SU-DHL-6 (cell line): Measurements from ENCODE around the gene ATG16L1.

ENCODE experiments used
- EZH2phosphoT487 ChIP-seq: fragments of 200-600 bp; sonication (generic), shearing (Covaris generic); conservative IDR thresholded peaks from 2 replicates; pipeline ENCODE4 v1.6.1; 2018; ENCODE audit warnings: mild to moderate bottlenecking, antibody characterized with exemption, low read length, moderate library complexity, mixed read lengths
- TF ChIP-seq, protein P1 (sequence below): fragments of 200-600 bp; sonication (generic); IDR thresholded peaks from one replicate; pipeline ENCODE4 v1.5.1; 2017; ENCODE audit warnings: antibody characterized with exemption, mild to moderate bottlenecking, low read length, moderate library complexity; ENCODE audit not compliant: insufficient read depth, poor library complexity, severe bottlenecking

DNA sequence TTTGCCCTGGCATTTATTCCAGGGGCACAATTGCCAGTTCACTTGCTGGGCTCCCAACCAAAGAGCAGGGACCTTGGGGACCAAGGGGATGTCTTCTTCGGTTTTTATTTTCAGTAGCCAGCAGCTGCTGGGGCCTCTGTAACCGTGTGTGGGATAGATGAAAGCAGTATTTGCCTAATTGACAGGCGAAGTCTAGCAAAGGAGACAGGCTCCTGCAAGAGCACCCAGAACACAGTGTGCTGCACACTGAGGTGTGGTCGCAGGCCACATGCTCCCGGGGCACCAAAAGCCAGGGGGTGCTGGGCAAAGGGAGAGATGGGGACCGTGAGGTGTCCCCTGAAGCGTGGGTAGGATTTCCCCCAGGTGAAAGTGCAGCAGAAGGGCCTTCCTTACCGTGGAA lies 61.4 kb downstream of the ATG16L1 start:
- no peak for TF ChIP-seq EZH2phosphoT487
- TF ChIP-seq, protein P1, sequence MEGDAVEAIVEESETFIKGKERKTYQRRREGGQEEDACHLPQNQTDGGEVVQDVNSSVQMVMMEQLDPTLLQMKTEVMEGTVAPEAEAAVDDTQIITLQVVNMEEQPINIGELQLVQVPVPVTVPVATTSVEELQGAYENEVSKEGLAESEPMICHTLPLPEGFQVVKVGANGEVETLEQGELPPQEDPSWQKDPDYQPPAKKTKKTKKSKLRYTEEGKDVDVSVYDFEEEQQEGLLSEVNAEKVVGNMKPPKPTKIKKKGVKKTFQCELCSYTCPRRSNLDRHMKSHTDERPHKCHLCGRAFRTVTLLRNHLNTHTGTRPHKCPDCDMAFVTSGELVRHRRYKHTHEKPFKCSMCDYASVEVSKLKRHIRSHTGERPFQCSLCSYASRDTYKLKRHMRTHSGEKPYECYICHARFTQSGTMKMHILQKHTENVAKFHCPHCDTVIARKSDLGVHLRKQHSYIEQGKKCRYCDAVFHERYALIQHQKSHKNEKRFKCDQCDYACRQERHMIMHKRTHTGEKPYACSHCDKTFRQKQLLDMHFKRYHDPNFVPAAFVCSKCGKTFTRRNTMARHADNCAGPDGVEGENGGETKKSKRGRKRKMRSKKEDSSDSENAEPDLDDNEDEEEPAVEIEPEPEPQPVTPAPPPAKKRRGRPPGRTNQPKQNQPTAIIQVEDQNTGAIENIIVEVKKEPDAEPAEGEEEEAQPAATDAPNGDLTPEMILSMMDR = no peak
